Muscle of leg (tissue), 11 donors: ENCODE results near the gene CEP68. TPM values are rescaled to one million over a fixed set of nuclear protein-coding genes. Genes with fewer than 3 reads are reported as not detected.
"Not testable (repeated sequence)": the region's sequence is repeated elsewhere in the genome, so short reads cannot be mapped to it uniquely, and the experiment has no call there.

ENCODE experiments used
- DNase-seq: peaks from one replicate; pipeline ENCODE4 v3.0.0; 2013
- H3K27ac ChIP-seq: one replicate; pipeline ENCODE4 v1.5.1; 2013; ENCODE audit warnings: mild to moderate bottlenecking, low read length, control low read depth
- H3K27me3 ChIP-seq: one replicate; pipeline ENCODE4 v1.6.1; 2013; ENCODE audit warnings: low read length; ENCODE audit not compliant: control insufficient read depth, insufficient read depth
- H3K36me3 ChIP-seq: one replicate; pipeline ENCODE4 v1.6.1; 2013; ENCODE audit warnings: low read length; ENCODE audit not compliant: control insufficient read depth, insufficient read depth
- H3K4me1 ChIP-seq: one replicate; pipeline ENCODE4 v1.6.1; 2013; ENCODE audit warnings: low read length; ENCODE audit not compliant: control insufficient read depth, insufficient read depth
- H3K4me3 ChIP-seq: one replicate; pipeline ENCODE4 v1.5.1; 2013; ENCODE audit warnings: low read length, control low read depth
- H3K9me3 ChIP-seq: replicated peaks from 2 replicates; pipeline ENCODE4 v1.6.1; 2013; ENCODE audit warnings: low read depth, low read length; ENCODE audit not compliant: control insufficient read depth
- WGBS: methylation state at CpG from one replicate; pipeline ENCODE4 v1.1.5; 2013; ENCODE audit warnings: missing lambda C conversion rate; ENCODE audit not compliant: insufficient coverage; 5-methylcytosine and 5-hydroxymethylcytosine counted together
- polyA plus RNA-seq, 8 donors: library from polyadenylated mRNA; unstranded; fragments of 120-200 nt; gene quantifications; one replicate each; pipeline versions ENCODE4 v1.2.1 to v1.2.3, GENCODE V29; 2013; ENCODE audit warnings: inconsistent platforms in 1 of 8, low replicate concordance in 1 of 8; ENCODE audit not compliant: insufficient read length in 8 of 8, insufficient read depth in 1 of 8
- total RNA-seq: library from RNA; stranded (reverse); fragments of 120-200 nt; gene quantifications from one replicate; pipeline ENCODE4 v1.2.4, GENCODE V29; 2013

CEP68 gene
- total and polyA plus RNA-seq, 9 donors, result 20.3 to 27.4 (median 23.2) TPM

DNA sequence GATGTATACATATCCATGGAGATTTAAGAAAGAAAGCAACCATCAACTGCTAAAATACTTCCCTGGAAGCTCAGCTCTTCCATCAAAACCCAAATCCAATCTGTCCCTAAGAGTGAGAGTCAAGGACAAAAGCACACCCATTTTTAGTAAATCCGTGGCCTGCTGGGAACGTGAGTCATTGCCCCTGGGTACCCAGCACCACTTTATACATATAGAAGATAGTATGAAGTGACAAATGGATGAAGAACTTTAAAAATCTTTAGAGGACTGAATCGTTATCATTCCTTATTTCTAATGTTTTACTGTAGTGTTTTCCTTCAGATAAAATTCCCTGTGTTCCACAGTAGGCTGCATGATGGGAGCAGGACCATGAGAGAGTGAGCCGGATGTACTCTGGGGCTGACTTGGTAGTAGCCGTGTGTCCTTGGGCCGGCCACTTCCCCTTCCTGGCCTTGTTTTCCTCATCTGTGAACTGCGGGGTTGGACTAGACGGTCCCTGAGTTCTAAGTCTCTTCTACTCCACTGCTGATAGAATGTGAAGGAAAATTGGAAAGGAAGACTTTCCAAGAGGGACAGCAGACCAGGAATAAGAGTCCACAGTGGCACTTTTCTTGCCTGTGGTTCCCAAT lies 28.5 kb upstream of the CEP68 start:
- 100% methylated on average over 1 of the region's 8 CpGs for WGBS
- peaks cover 9% of the 10 kb centered on the region for H3K36me3 ChIP-seq
- no peaks in the 10 kb centered on the region for H3K9me3 ChIP-seq
- no peak for DNase-seq
- H3K27ac ChIP-seq, result no peak overlapping the region
- H3K27me3 ChIP-seq, result no peaks in the 10 kb centered on the region
- peaks cover 12% of the 10 kb centered on the region for H3K4me1 ChIP-seq
- H3K4me3 ChIP-seq, result no peak overlapping the region

DNA sequence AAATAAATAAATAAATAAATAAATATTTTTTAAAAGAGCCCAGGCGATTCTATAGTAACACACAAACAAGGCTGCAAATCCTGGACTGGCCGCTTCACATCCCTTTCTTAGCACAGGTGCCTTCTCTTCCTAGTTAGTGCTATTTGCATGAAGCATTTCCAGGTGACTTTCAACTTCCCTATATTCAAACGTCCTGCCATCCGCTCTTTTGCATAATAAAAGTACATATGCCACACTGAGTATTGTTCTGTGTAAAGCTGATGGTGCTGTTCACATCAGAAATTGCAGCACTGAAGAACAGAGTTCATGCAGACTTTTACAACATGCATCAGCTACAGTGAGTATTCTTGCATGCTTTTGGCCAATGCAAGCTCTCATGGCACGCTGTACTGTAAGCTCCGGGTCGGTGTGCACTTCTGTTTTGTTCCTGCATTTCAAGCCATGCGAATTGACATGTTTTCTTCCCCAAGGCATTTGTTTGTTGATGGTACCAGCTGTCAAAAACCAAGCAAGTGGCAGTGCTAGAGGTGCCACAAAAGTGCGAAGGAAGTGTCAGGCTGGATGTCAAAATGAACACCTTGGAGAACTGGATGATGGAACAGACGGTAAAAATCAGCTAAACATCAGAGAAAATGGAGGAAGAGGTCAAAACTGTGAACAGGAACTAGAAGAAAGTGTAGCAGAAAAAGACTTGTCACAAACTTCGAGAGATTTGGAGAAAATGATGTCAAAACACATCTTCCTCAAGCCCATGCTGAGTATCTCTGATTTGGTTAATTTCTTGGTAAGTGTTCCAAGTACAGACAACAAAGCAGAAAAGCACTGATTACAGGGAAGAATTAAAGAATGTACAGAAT lies 25.5 kb upstream of the CEP68 start:
- Histone ChIP-seq H3K4me3 (no peak overlapping the region), H3K9me3 (no peaks in the 10 kb centered on the region), H3K4me1 (peaks cover 12% of the 10 kb centered on the region), H3K27ac (no peak overlapping the region), H3K27me3 (no peaks in the 10 kb centered on the region), H3K36me3 (no peaks in the 10 kb centered on the region)
- no peak for DNase-seq
- WGBS, result 77% methylated on average over 3 of the region's 11 CpGs

DNA sequence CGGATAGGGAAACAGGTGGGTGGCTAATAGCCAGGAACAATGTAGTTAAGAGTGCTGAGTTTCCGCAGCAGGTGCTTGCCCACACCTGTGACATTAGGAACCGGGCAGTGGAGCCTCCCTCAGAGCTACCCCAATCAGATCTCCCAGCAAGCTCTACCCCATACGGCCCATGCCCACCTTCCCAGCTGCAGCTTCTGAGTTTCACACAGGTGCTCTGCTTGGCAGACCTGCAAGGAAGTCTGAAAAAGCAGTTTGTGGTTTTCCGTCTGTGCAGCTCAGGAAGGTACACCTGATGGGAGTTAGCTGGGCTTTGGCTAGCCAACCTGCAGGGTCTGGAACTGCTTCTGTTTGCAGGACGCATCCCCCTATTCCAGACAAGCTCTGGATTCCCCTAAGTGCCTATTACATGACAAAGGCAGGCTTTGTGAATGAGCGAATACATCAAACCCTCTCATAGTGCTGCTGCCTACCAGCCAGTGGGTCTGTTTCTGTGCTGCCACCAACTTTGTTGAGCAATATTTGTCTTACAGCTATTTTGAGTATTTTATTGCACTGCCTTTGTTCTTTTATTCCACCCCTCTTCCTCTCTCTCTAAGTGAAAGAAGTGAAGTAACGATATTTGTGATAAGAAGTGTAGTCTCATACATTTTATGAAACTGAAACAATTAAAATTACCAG lies 24.7 kb upstream of the CEP68 start:
- WGBS, result 22% methylated on average over 3 of the region's 8 CpGs
- no peak for DNase-seq
- no peak overlapping the region for H3K27ac ChIP-seq

DNA sequence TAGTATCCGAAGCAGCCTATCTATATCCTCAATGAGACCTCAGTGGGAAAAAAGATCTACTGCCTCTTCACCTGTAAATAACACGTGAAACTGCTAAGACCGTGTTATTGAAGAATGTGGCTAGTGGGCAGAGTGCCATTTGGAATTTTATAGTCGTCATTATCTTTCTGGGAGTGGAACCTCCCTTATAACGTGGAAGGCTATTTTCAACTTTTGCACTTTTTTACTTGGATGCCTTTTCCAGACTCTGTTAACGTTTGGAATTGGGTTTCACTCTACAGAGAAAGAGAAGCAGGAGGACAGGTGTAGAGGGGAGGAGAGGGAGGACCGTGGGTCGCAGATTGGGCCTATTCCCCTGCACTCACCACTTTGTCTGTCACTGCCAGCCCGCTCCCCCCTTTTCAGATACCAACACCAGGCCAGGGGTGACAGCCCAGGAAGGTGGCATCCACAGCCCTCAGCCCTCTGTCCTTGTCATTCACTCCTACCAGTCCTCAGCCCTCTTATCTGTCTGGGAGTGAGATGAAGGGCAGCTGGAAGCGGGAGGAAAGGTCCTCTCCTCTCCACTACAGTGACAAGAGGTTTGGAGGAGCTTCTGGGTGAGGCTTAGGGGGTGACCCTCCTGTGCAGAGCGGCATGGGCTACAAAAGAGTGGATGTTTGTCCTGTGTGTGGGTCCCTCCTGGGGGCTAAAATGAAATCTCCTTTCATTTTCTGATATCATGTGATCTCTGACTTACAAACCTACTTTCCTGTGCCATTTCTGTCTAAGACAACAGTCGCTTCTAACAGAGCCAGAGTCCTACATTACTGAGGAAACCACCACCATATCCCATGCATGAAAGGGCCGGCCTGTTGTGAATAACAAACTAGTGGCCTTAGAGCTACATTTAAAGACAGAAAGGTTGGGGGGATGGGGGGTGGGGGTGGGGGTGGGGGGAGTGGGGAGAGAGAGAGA lies 23.9 kb upstream of the CEP68 start:
- Histone ChIP-seq H3K27ac (no peak overlapping the region), H3K4me3 (no peak overlapping the region)
- no CpG with 5 or more reads among the region's 13 CpGs for WGBS

More for the DNA sequence above, 24.7 kb upstream of the CEP68 start:
- Histone ChIP-seq H3K4me3 (no peak overlapping the region), H3K9me3 (no peaks in the 10 kb centered on the region), H3K36me3 (no peaks in the 10 kb centered on the region), H3K4me1 (peaks cover 12% of the 10 kb centered on the region), H3K27me3 (no peaks in the 10 kb centered on the region)

DNA sequence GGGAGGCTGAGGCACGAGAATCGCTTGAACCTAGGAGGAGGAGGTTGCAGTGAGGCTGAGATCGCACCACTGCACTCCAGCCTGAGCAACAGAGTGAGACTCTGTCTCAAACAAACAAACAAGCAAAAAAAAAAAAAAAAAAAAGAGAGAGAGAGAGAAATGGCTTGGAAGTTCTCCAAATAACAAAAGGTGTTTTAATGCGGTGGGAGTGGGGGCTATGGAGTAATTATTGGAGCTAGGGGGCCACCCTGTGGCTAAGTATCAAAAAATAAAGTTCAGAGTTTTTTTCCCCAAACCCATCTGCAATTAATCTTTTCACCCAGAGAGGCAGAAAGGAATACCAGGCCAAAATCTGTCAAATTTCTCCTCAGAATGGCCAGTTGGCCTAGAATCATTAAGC lies 23.0 kb upstream of the CEP68 start:
- Histone ChIP-seq H3K27ac (no peak overlapping the region), H3K4me1 (peaks cover 12% of the 10 kb centered on the region), H3K36me3 (no peaks in the 10 kb centered on the region), H3K9me3 (no peaks in the 10 kb centered on the region), H3K27me3 (no peaks in the 10 kb centered on the region), H3K4me3 (no peak overlapping the region)
- no peak for DNase-seq
- no CpG with 5 or more reads among the region's 4 CpGs for WGBS

More for the DNA sequence above, 23.9 kb upstream of the CEP68 start:
- H3K36me3 ChIP-seq, result no peaks in the 10 kb centered on the region
- H3K4me1 ChIP-seq, result peaks cover 12% of the 10 kb centered on the region
- H3K9me3 ChIP-seq, result no peaks in the 10 kb centered on the region
- no peak for DNase-seq
- no peaks in the 10 kb centered on the region for H3K27me3 ChIP-seq

DNA sequence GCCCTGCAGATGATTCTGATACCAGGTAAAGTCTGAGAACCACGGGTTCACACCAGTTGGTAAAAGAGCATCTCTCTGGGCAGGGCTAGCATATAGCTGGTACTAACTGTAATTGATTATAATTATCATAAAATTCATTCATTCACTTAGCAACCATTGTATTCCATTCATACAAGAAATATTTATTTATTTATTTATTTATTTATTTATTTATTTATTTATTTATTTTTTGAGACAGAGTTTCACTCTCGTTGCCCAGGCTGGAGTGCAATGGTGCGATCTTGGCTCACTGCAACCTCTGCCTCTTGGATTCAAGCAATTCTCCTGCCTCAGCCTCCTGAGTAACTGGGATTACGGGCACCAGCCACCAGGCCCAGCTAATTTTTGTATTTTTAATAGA lies 22.5 kb upstream of the CEP68 start:
- H3K4me1 ChIP-seq, result peaks cover 12% of the 10 kb centered on the region
- H3K4me3 ChIP-seq, DNase-seq, H3K27me3 ChIP-seq, H3K36me3 ChIP-seq, H3K9me3 ChIP-seq, H3K27ac ChIP-seq: not testable (repeated sequence)
- WGBS, result no CpG with 5 or more reads among the region's 4 CpGs

DNA sequence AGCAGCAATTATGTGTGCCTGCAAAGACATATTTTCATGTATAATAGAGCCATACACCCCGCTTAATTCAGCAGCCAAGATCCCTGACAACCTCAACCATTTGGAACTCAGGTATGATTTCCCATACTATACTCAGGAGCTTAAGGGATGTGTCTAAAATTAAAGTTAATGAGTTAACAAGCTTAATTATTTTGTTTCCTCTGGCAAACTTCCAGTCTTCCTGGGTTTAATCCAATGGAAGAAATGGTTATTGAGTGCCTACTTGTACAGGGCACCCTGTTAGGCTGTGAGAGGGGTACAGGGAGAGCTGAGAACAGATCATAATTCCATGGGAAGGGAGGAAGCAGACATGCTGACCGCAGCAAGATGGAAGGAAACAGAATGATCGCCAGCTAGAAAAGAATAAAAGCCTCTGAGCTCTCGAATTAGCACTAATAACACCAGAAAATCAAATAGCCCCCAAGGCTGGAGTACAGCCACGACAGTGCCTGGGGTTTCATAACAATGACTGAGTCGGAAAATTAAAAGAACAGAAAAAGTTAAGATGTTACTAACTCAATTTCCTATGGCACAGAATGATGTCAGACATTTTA lies 20.8 kb upstream of the CEP68 start:
- Histone ChIP-seq H3K9me3 (no peaks in the 10 kb centered on the region), H3K27ac (no peak overlapping the region), H3K36me3 (peaks cover 3% of the 10 kb centered on the region), H3K4me1 (peaks cover 14% of the 10 kb centered on the region), H3K4me3 (no peak overlapping the region), H3K27me3 (no peaks in the 10 kb centered on the region)
- no peak for DNase-seq
- no CpG with 5 or more reads among the region's 6 CpGs for WGBS

DNA sequence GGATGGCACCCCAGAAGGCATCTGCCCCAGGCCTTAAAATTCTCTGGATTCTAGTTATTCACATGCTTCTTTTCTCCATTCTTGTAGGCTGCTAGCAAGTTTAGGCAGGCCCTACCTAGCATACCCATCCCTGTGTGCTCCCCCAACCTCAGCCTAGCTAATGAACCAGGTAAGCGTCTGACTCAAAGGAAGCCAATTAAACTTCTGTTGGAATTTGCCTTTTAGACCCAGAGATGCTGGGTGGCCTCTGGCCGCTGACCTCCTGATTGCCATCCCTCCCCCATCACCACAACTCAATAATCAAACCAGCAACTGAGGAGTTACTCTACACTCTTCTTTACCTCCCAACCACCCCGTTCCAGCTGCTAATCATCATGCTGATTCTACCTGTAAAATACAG lies 19.0 kb upstream of the CEP68 start:
- H3K27me3 ChIP-seq, result no peaks in the 10 kb centered on the region
- no peak for DNase-seq
- no peak overlapping the region for H3K4me3 ChIP-seq
- H3K9me3 ChIP-seq, result no peaks in the 10 kb centered on the region
- peaks cover 5% of the 10 kb centered on the region for H3K4me1 ChIP-seq
- peaks cover 3% of the 10 kb centered on the region for H3K36me3 ChIP-seq
- H3K27ac ChIP-seq, result no peak overlapping the region
- 54% methylated on average over 3 of the region's 3 CpGs for WGBS

DNA sequence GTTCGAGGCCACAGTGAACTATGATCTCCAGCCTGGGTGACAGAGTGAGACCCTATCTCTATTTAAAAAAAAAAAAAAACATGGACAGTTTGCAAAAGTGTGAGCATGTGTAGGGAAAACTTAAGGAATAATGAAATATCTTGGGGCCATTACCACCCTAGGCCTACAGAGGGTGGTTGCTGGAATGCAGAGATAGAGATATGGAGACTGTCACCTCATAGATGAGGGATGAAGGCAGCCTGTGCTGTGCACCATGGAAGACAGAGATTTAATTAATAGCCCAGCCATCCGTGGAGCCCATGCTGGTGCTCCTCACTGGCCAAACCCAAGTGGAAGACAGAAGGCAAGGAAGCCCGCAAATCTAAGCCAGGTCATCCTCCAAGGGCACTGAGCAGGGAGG lies 16.6 kb upstream of the CEP68 start:
- Histone ChIP-seq H3K4me3 (no peak overlapping the region), H3K36me3 (peaks cover 7% of the 10 kb centered on the region), H3K4me1 (peaks cover 2% of the 10 kb centered on the region), H3K27me3 (no peaks in the 10 kb centered on the region), H3K27ac (no peak overlapping the region), H3K9me3 (no peaks in the 10 kb centered on the region)
- WGBS, result 83% methylated on average over 2 of the region's 3 CpGs
- no peak for DNase-seq
